ENCODE results near the gene FRYL. TPM values are rescaled to one million over a fixed set of nuclear protein-coding genes. Genes with fewer than 3 reads are reported as not detected.
A peak's percentile ranks its signal among the peaks of the same experiment; 100 is the strongest.

Gene FRYL
- total and polyA plus RNA-seq, 2 experiments from 2014 or later = 15.7 to 82.3 TPM

GRCh38 chr4:48558026-48558425, 222.1 kb downstream of the FRYL start:
- Histone ChIP-seq H3K4me3 (no peak overlapping the region), H3K4me2 (no peak overlapping the region), H3K36me3 (replicated peaks; ENCODE audit: insufficient read depth, low read depth) (no peaks in the 10 kb centered on the region), H2AFZ (no peak overlapping the region), H3K27me3 (no peaks in the 10 kb centered on the region), H3K9me3 (ENCODE audit: low read depth) (no peaks in the 10 kb centered on the region), H3K4me1 (ENCODE audit: insufficient read depth) (no peaks in the 10 kb centered on the region), H3K27ac (no peak overlapping the region), H3K9me2 (replicated peaks; ENCODE audit: insufficient read depth) (no peaks in the 10 kb centered on the region), H3K79me2 (no peaks in the 10 kb centered on the region), H4K20me1 (ENCODE audit: insufficient read depth, poor library complexity, severe bottlenecking) (no peaks in the 10 kb centered on the region)
- TF ChIP-seq EZH2 (IDR thresholded peaks at IDR 0.05; ENCODE audit: borderline replicate concordance) = no peak
- TF ChIP-seq CTCF (IDR thresholded peaks at IDR 0.05; ENCODE audit: poor library complexity) = no peak
- no peak for TF ChIP-seq EZH2phosphoT487 (IDR thresholded peaks at IDR 0.05; ENCODE audit: low read depth, severe bottlenecking, unreplicated experiment)
- DNase-seq (ENCODE audit: low spot score) = no peak
- WGBS (ENCODE audit: low lambda C conversion rate, missing lambda C conversion rate) = 100% methylated on average over 1 of the region's 1 CpG

GRCh38 chr4:48557478-48557877, 222.6 kb downstream of the FRYL start:
- H3K9me2 ChIP-seq (replicated peaks; ENCODE audit: insufficient read depth) = no peaks in the 10 kb centered on the region
- no peak overlapping the region for H2AFZ ChIP-seq
- H3K79me2 ChIP-seq = no peaks in the 10 kb centered on the region
- H3K36me3 ChIP-seq (replicated peaks; ENCODE audit: insufficient read depth, low read depth) = no peaks in the 10 kb centered on the region
- no peak overlapping the region for H3K27ac ChIP-seq
- H3K4me2 ChIP-seq = no peak overlapping the region
- no peak overlapping the region for H3K4me3 ChIP-seq
- H4K20me1 ChIP-seq (ENCODE audit: insufficient read depth, poor library complexity, severe bottlenecking) = no peaks in the 10 kb centered on the region
- TF ChIP-seq EZH2phosphoT487 (IDR thresholded peaks at IDR 0.05; ENCODE audit: low read depth, severe bottlenecking, unreplicated experiment) = no peak
- peak; percentile 19 for TF ChIP-seq CTCF (IDR thresholded peaks at IDR 0.05; ENCODE audit: poor library complexity)
- TF ChIP-seq EZH2 (IDR thresholded peaks at IDR 0.05; ENCODE audit: borderline replicate concordance) = no peak
- no peaks in the 10 kb centered on the region for H3K9me3 ChIP-seq (ENCODE audit: low read depth)
- no peak for DNase-seq (ENCODE audit: low spot score)
- H3K27me3 ChIP-seq = no peaks in the 10 kb centered on the region
- WGBS (ENCODE audit: low lambda C conversion rate, missing lambda C conversion rate) = 91% methylated on average over 8 of the region's 8 CpGs
- no peaks in the 10 kb centered on the region for H3K4me1 ChIP-seq (ENCODE audit: insufficient read depth)

GRCh38 chr4:48556268-48556667, 223.8 kb downstream of the FRYL start:
- H3K9me2 ChIP-seq (replicated peaks; ENCODE audit: insufficient read depth) = no peaks in the 10 kb centered on the region
- no peaks in the 10 kb centered on the region for H3K79me2 ChIP-seq
- no peaks in the 10 kb centered on the region for H3K4me1 ChIP-seq (ENCODE audit: insufficient read depth)
- no peak overlapping the region for H3K4me3 ChIP-seq
- no peaks in the 10 kb centered on the region for H4K20me1 ChIP-seq (ENCODE audit: insufficient read depth, poor library complexity, severe bottlenecking)
- no peaks in the 10 kb centered on the region for H3K36me3 ChIP-seq (replicated peaks; ENCODE audit: insufficient read depth, low read depth)
- H3K27ac ChIP-seq = no peak overlapping the region
- TF ChIP-seq EZH2 (IDR thresholded peaks at IDR 0.05; ENCODE audit: borderline replicate concordance) (no peak), CTCF (IDR thresholded peaks at IDR 0.05; ENCODE audit: poor library complexity) (no peak), EZH2phosphoT487 (IDR thresholded peaks at IDR 0.05; ENCODE audit: low read depth, severe bottlenecking, unreplicated experiment) (no peak)
- H3K27me3 ChIP-seq = no peaks in the 10 kb centered on the region
- no peak overlapping the region for H3K4me2 ChIP-seq
- no peak overlapping the region for H2AFZ ChIP-seq
- DNase-seq (ENCODE audit: low spot score) = no peak
- 86% methylated on average over 2 of the region's 2 CpGs for WGBS (ENCODE audit: low lambda C conversion rate, missing lambda C conversion rate)
- no peaks in the 10 kb centered on the region for H3K9me3 ChIP-seq (ENCODE audit: low read depth)

GRCh38 chr4:48554606-48555005, 225.5 kb downstream of the FRYL start:
- TF ChIP-seq EZH2phosphoT487 (IDR thresholded peaks at IDR 0.05; ENCODE audit: low read depth, severe bottlenecking, unreplicated experiment) = no peak
- no peak for TF ChIP-seq EZH2 (IDR thresholded peaks at IDR 0.05; ENCODE audit: borderline replicate concordance)
- no peak for TF ChIP-seq CTCF (IDR thresholded peaks at IDR 0.05; ENCODE audit: poor library complexity)
- H3K4me2 ChIP-seq = no peak overlapping the region
- no peaks in the 10 kb centered on the region for H3K9me3 ChIP-seq (ENCODE audit: low read depth)
- no peak overlapping the region for H3K27ac ChIP-seq
- H2AFZ ChIP-seq = no peak overlapping the region
- WGBS (ENCODE audit: low lambda C conversion rate, missing lambda C conversion rate) = 76% methylated on average over 5 of the region's 5 CpGs
- no peak overlapping the region for H3K4me3 ChIP-seq
- H3K79me2 ChIP-seq = no peaks in the 10 kb centered on the region
- no peaks in the 10 kb centered on the region for H4K20me1 ChIP-seq (ENCODE audit: insufficient read depth, poor library complexity, severe bottlenecking)
- H3K36me3 ChIP-seq (replicated peaks; ENCODE audit: insufficient read depth, low read depth) = no peaks in the 10 kb centered on the region
- no peaks in the 10 kb centered on the region for H3K4me1 ChIP-seq (ENCODE audit: insufficient read depth)
- no peaks in the 10 kb centered on the region for H3K27me3 ChIP-seq
- H3K9me2 ChIP-seq (replicated peaks; ENCODE audit: insufficient read depth) = no peaks in the 10 kb centered on the region
- no peak for DNase-seq (ENCODE audit: low spot score)

All from hepatocyte (in vitro differentiated cells).